IMR-90 (cell line): ENCODE data around the gene ZNF618.

Source experiments
- CEBPB ChIP-seq: IDR thresholded peaks from 2 replicates; pipeline ENCODE4 v1.6.1; 2012; ENCODE audit warnings: low read depth, low read length, improper control_type of control experiment
- MAFK ChIP-seq: IDR thresholded peaks from 2 replicates; pipeline ENCODE4 v1.6.1; 2012; ENCODE audit warnings: low read depth, low read length, improper control_type of control experiment
- MAZ ChIP-seq: IDR thresholded peaks from 2 replicates; pipeline ENCODE4 v1.6.1; 2012; ENCODE audit warnings: low read depth, mild to moderate bottlenecking, low read length, improper control_type of control experiment, moderate library complexity, borderline replicate concordance
- MXI1 ChIP-seq: IDR thresholded peaks from 2 replicates; pipeline ENCODE4 v1.6.1; 2012; ENCODE audit warnings: low read depth, mild to moderate bottlenecking, low read length, moderate library complexity, borderline replicate concordance
- POLR2A ChIP-seq: IDR thresholded peaks from 2 replicates; pipeline ENCODE4 v1.6.1; 2012; ENCODE audit warnings: mild to moderate bottlenecking, low read depth, low read length
- RAD21 ChIP-seq: IDR thresholded peaks from 2 replicates; pipeline ENCODE4 v1.6.1; 2012; ENCODE audit warnings: low read length, improper control_type of control experiment
- RCOR1 ChIP-seq: IDR thresholded peaks from 2 replicates; pipeline ENCODE4 v1.6.1; 2012; ENCODE audit warnings: mild to moderate bottlenecking, low read length, improper control_type of control experiment; ENCODE audit not compliant: insufficient replicate concordance
- TF ChIP-seq, protein P1 (sequence below): conservative IDR thresholded peaks from 2 replicates; pipeline ENCODE4 v1.5.1; 2012; ENCODE audit warnings: mild to moderate bottlenecking, low read depth, low read length, improper control_type of control experiment

DNA sequence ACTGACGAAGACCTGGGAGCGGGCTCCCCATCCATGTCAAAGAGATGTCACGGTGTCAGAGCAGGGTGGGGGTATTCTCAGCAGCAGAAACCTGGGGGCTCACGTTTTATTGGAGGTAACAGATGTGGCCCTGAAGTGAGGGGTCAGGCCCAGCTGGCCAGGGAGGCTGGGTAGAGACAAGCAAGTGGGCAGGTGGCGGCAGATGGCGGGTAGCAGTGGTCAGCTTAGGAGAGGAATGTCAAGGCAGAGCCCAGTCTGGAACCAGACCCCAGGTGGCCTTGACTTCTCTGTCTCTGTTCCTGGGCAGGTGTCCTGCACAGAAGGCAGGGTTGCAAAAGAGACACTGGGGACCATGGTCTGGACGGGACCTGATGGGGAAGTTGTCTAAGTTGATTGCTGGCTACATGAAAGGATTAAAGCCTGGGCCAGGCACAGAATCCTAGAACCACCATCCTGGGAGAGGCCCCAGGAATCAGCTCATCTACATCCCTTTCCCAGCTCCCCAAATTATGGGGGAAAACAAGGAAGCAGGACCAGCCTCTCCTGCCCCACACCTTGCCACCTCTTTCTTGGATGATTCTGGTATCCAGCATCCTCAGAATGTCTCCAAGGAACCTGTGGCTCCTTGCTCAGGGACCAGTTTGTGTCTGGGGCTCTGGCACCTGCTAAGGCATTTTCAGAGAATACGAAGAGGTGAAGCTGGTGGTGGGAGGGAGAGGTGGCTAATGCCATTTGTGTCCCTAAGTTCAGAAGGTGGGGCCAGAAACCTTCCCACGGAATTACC is 129.5 kb downstream of the ZNF618 start:
- TF ChIP-seq, protein P1, sequence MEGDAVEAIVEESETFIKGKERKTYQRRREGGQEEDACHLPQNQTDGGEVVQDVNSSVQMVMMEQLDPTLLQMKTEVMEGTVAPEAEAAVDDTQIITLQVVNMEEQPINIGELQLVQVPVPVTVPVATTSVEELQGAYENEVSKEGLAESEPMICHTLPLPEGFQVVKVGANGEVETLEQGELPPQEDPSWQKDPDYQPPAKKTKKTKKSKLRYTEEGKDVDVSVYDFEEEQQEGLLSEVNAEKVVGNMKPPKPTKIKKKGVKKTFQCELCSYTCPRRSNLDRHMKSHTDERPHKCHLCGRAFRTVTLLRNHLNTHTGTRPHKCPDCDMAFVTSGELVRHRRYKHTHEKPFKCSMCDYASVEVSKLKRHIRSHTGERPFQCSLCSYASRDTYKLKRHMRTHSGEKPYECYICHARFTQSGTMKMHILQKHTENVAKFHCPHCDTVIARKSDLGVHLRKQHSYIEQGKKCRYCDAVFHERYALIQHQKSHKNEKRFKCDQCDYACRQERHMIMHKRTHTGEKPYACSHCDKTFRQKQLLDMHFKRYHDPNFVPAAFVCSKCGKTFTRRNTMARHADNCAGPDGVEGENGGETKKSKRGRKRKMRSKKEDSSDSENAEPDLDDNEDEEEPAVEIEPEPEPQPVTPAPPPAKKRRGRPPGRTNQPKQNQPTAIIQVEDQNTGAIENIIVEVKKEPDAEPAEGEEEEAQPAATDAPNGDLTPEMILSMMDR = no peak
- no peak for TF ChIP-seq RCOR1
- TF ChIP-seq RAD21 = no peak
- TF ChIP-seq MXI1 = no peak
- no peak for TF ChIP-seq MAFK
- TF ChIP-seq POLR2A = no peak
- TF ChIP-seq CEBPB = no peak
- no peak for TF ChIP-seq MAZ
